H1 (cell line): Measurements from ENCODE around the gene COX5B. TPM values are rescaled to one million over a fixed set of nuclear protein-coding genes. Genes with fewer than 3 reads are reported as not detected.

Experiments
- CTCF ChIA-PET: fragments of 300-600 bp; sonication (Branson Sonifier 250); formaldehyde crosslinking; loops from one replicate; lab custom pipeline; 2021; ENCODE audit not compliant: partially characterized antibody; lab: Charles Lee
- POLR2A ChIA-PET: fragments of 300-600 bp; sonication (Branson Sonifier 250); formaldehyde crosslinking; loops from one replicate; lab custom pipeline; 2021; ENCODE audit warnings: inconsistent platforms; ENCODE audit not compliant: partially characterized antibody; lab: Charles Lee
- DNase-seq, 2 experiments: peaks; one replicate each; pipeline versions ENCODE4 v3.0.0 to v3.0.0-alpha.2; 2010 to 2022; ENCODE audit warnings: low spot score in 2 of 2, low read depth in 1 of 2, mixed read lengths in 1 of 2
- FAIRE-seq: peaks from 2 replicates; lab custom pipeline; 2011; peaks lifted over from hg19 to GRCh38; lab: Jason Lieb, UNC
- H2AFZ ChIP-seq: 2 replicates; pipeline ENCODE4 v1.8.1; 2012; ENCODE audit warnings: low read length, inconsistent platforms
- H2AK5ac ChIP-seq: 2 replicates; pipeline ENCODE4 v1.6.1; 2013; ENCODE audit warnings: low read depth, low read length
- H2BK120ac ChIP-seq: replicated peaks from 2 replicates; pipeline ENCODE3; 2013; ENCODE audit warnings: low read depth, low read length, inconsistent platforms
- H2BK12ac ChIP-seq: 2 replicates; pipeline ENCODE4 v1.6.1; 2013; ENCODE audit warnings: low read depth, low read length
- H2BK15ac ChIP-seq: 2 replicates; pipeline ENCODE4 v1.6.1; 2013; ENCODE audit warnings: low read length
- H2BK20ac ChIP-seq: 2 replicates; pipeline ENCODE4 v1.6.1; 2013; ENCODE audit warnings: low read length
- H2BK5ac ChIP-seq: 2 replicates; pipeline ENCODE4 v1.6.1; 2013; ENCODE audit warnings: low read depth, low read length
- H3K14ac ChIP-seq: 2 replicates; pipeline ENCODE4 v1.6.1; 2013; ENCODE audit warnings: inconsistent platforms; ENCODE audit not compliant: insufficient read length
- H3K18ac ChIP-seq: 2 replicates; pipeline ENCODE4 v1.6.1; 2013; ENCODE audit warnings: low read length; ENCODE audit errors: extremely low read depth
- H3K23ac ChIP-seq: 2 replicates; pipeline ENCODE4 v1.6.1; 2013; ENCODE audit warnings: inconsistent platforms; ENCODE audit not compliant: insufficient read length
- H3K23me2 ChIP-seq: 2 replicates; pipeline ENCODE4 v1.6.1; 2013; ENCODE audit warnings: low read depth, low read length
- H3K27ac ChIP-seq: 2 replicates; pipeline ENCODE4 v1.6.1; 2011; ENCODE audit warnings: low read depth, low read length, inconsistent platforms
- H3K27me3 ChIP-seq, 4 experiments: replicated peaks in 1 of 4; 1 replicate in 1 of 4; 2 replicates in 3 of 4; pipeline versions ENCODE4 v1.6.1 to v1.8.1; 2011 to 2013; ENCODE audit warnings: low read length in 3 of 4, mild to moderate bottlenecking in 3 of 4, inconsistent platforms in 2 of 4, mixed read lengths in 2 of 4, moderate library complexity in 1 of 4; ENCODE audit not compliant: control insufficient read depth in 3 of 4, insufficient read depth in 3 of 4; ENCODE audit errors: extremely low read depth in 1 of 4
- H3K36me3 ChIP-seq, 4 experiments: 2 replicates each; pipeline versions ENCODE4 v1.6.1 to v1.8.1; 2011 to 2013; ENCODE audit warnings: mild to moderate bottlenecking in 4 of 4, low read length in 3 of 4, moderate library complexity in 2 of 4, control low read depth in 1 of 4, inconsistent platforms in 1 of 4; ENCODE audit not compliant: insufficient read depth in 4 of 4, control insufficient read depth in 2 of 4
- H3K4ac ChIP-seq: replicated peaks from 2 replicates; pipeline ENCODE3; 2013; ENCODE audit warnings: low read length, low read depth, mixed read lengths, inconsistent platforms; ENCODE audit not compliant: insufficient read length
- H3K4me1 ChIP-seq, 4 experiments: replicated peaks in 1 of 4; 1 replicate in 1 of 4; 2 replicates in 3 of 4; pipeline versions ENCODE4 v1.6.1 to v1.8.1; 2011 to 2013; ENCODE audit warnings: low read length in 3 of 4, inconsistent platforms in 2 of 4, mixed read lengths in 1 of 4; ENCODE audit not compliant: insufficient read depth in 4 of 4, control insufficient read depth in 3 of 4
- H3K4me2 ChIP-seq, 2 experiments: 2 replicates each; pipeline versions ENCODE4 v1.6.1 to v1.8.1; 2011 to 2013; ENCODE audit warnings: low read depth in 2 of 2, low read length in 2 of 2, control low read depth in 1 of 2, inconsistent platforms in 1 of 2, mild to moderate bottlenecking in 1 of 2; ENCODE audit not compliant: insufficient read depth in 1 of 2
- H3K4me3 ChIP-seq, 4 experiments: fragments of 200-600, 300-600 bp in 1 of 4; sonication (generic), shearing (Covaris generic), sonication (Bioruptor Twin) in 1 of 4; 2 replicates each; pipeline versions ENCODE4 v1.5.1 to v1.8.1; 2011 to 2016; ENCODE audit warnings: low read length in 4 of 4, low read depth in 3 of 4, control low read depth in 2 of 4, inconsistent platforms in 2 of 4, mild to moderate bottlenecking in 2 of 4, mixed read lengths in 1 of 4, moderate library complexity in 1 of 4; ENCODE audit not compliant: insufficient read depth in 2 of 4; ENCODE audit errors: extremely low read depth in 1 of 4
- H3K56ac ChIP-seq: replicated peaks from 2 replicates; pipeline ENCODE3; 2013; ENCODE audit warnings: low read depth, mild to moderate bottlenecking, mixed read lengths, low read length, inconsistent platforms; ENCODE audit not compliant: insufficient read length
- H3K79me1 ChIP-seq: 2 replicates; pipeline ENCODE4 v1.6.1; 2013; ENCODE audit warnings: low read depth, low read length, control low read depth
- H3K79me2 ChIP-seq, 2 experiments: 2 replicates each; pipeline versions ENCODE4 v1.6.1 to v1.8.1; 2012 to 2013; ENCODE audit warnings: low read length in 2 of 2, mild to moderate bottlenecking in 2 of 2, inconsistent platforms in 1 of 2; ENCODE audit not compliant: insufficient read depth in 2 of 2, control insufficient read depth in 1 of 2
- H3K9ac ChIP-seq, 4 experiments: replicated peaks in 1 of 4; 1 replicate in 1 of 4; 2 replicates in 3 of 4; pipeline versions ENCODE4 v1.6.1 to v1.8.1; 2011 to 2013; ENCODE audit warnings: low read depth in 3 of 4, low read length in 3 of 4, control low read depth in 2 of 4, mild to moderate bottlenecking in 2 of 4, moderate library complexity in 2 of 4, inconsistent platforms in 1 of 4; ENCODE audit errors: extremely low read depth in 1 of 4
- H3K9me3 ChIP-seq, 2 experiments: 2 replicates each; pipeline versions ENCODE4 v1.6.1 to v1.8.1; 2012 to 2013; ENCODE audit warnings: mild to moderate bottlenecking in 2 of 2, moderate library complexity in 2 of 2, control low read depth in 1 of 2, inconsistent platforms in 1 of 2, low read depth in 1 of 2, low read length in 1 of 2, mixed read lengths in 1 of 2; ENCODE audit not compliant: insufficient read depth in 2 of 2
- H4K20me1 ChIP-seq, 2 experiments: replicated peaks in 1 of 2; 2 replicates each; pipeline versions ENCODE3 to v1.8.1; 2011 to 2013; ENCODE audit warnings: inconsistent platforms in 2 of 2, low read length in 2 of 2, mild to moderate bottlenecking in 1 of 2; ENCODE audit not compliant: insufficient read depth in 2 of 2, control insufficient read depth in 1 of 2
- H4K5ac ChIP-seq: 2 replicates; pipeline ENCODE4 v1.6.1; 2013; ENCODE audit warnings: low read length, low read depth, mixed read lengths, inconsistent platforms; ENCODE audit not compliant: insufficient read length
- H4K8ac ChIP-seq: 2 replicates; pipeline ENCODE4 v1.8.0; 2013; ENCODE audit warnings: mild to moderate bottlenecking, moderate library complexity, low read length, inconsistent platforms; ENCODE audit not compliant: insufficient read depth; ENCODE audit errors: extremely low read depth
- H4K91ac ChIP-seq: replicated peaks from 2 replicates; pipeline ENCODE3; 2013; ENCODE audit warnings: low read length, mixed read lengths, inconsistent platforms; ENCODE audit not compliant: insufficient read length
- BACH1 ChIP-seq: IDR thresholded peaks from 2 replicates; pipeline ENCODE4 v1.6.1; 2012; ENCODE audit warnings: low read length, improper control_type of control experiment
- CREB1 ChIP-seq: IDR thresholded peaks from 2 replicates; pipeline ENCODE4 v1.6.1; 2012; ENCODE audit warnings: inconsistent platforms
- CTCF ChIP-seq, 3 experiments: IDR thresholded peaks; 1 replicate in 2 of 3; 2 replicates in 1 of 3; pipeline versions ENCODE4 v1.5.1 to v1.6.1; 2011; ENCODE audit warnings: low read length in 3 of 3, mild to moderate bottlenecking in 3 of 3, inconsistent platforms in 2 of 3, low read depth in 1 of 3, moderate library complexity in 1 of 3; ENCODE audit not compliant: insufficient read depth in 1 of 3; ENCODE audit errors: control extremely low read depth in 1 of 3
- E2F6 ChIP-seq: IDR thresholded peaks from 2 replicates; pipeline ENCODE4 v1.6.1; 2012; ENCODE audit warnings: inconsistent platforms
- GTF2F1 ChIP-seq: IDR thresholded peaks from 2 replicates; pipeline ENCODE4 v1.6.1; 2012; ENCODE audit warnings: low read depth, low read length, improper control_type of control experiment, borderline replicate concordance
- RAD21 ChIP-seq, 2 experiments: IDR thresholded peaks in 1 of 2; conservative IDR thresholded peaks in 1 of 2; 2 replicates each; pipeline ENCODE4 v1.6.1; 2011; ENCODE audit warnings: low read depth in 2 of 2, low read length in 2 of 2, improper control_type of control experiment in 1 of 2, inconsistent platforms in 1 of 2, mild to moderate bottlenecking in 1 of 2, moderate library complexity in 1 of 2
- SP2 ChIP-seq: IDR thresholded peaks from 2 replicates; pipeline ENCODE4 v1.6.1; 2012; ENCODE audit warnings: mild to moderate bottlenecking, low read length, inconsistent platforms
- WGBS, 2 experiments: shearing (Covaris generic) in 1 of 2; methylation state at CpG; one replicate each; pipeline versions ENCODE4 v1.1.6 to v1.1.7; 2013 to 2015; ENCODE audit warnings: low lambda C conversion rate in 2 of 2, mixed read lengths in 2 of 2, inconsistent platforms in 1 of 2, low coverage in 1 of 2, missing lambda C conversion rate in 1 of 2; ENCODE audit not compliant: insufficient replicate concordance in 2 of 2, insufficient coverage in 1 of 2, insufficient read length in 1 of 2; ENCODE audit errors: extremely low coverage in 1 of 2, missing lambda C conversion rate in 1 of 2; 5-methylcytosine and 5-hydroxymethylcytosine counted together
- polyA plus RNA-seq, 7 experiments: library from polyadenylated mRNA; depleted of rRNA in 3 of 7; stranded (reverse) in 5 of 7; unstranded in 2 of 7; fragments of >200 nt in 5 of 7; fragments of 200-250 nt in 2 of 7; gene quantifications; 1 replicate in 5 of 7; 2 replicates in 1 of 7; 4 replicates in 1 of 7; pipeline versions ENCODE4 v1.2.1 to v1.2.3, GENCODE V29; 2011 to 2013; ENCODE audit warnings: missing spikeins in 2 of 7, mixed read lengths in 2 of 7
- total RNA-seq: library from RNA; stranded (reverse); fragmentation: NEBNext Ultra II Directional; extraction: Animal tissue kit (Norgen Biotek cat#: 25700); gene quantifications from 2 replicates; pipeline ENCODE4 v1.2.1, GENCODE V29; 2021

The COX5B gene
- total and polyA plus RNA-seq, 2 of the 8 experiments (the other 6 are each of a cell fraction or from before 2014, with no cell fraction given) = 233 to 468 TPM

GRCh38 chr2:97660775-97661389, 15.0 kb downstream of the COX5B start:
- CTCF ChIA-PET = interaction anchor here (0.8 to 8.2 kb wide), 5 partner anchors 9 to 70 kb away, joined by 3 to 132 read pairs (median 25); partner anchors contain the start of gene COX5B
- Histone ChIP-seq H3K27me3 (no peaks in the 10 kb centered on the region), H4K91ac (no peak overlapping the region), H2BK5ac (no peak overlapping the region), H2AFZ (no peak overlapping the region), H3K14ac (no peak overlapping the region), H4K8ac (peak overlapping the region; percentile 1; the same call in 1 of the 2 replicates), H3K27ac (no peak overlapping the region), H2BK120ac (no peak overlapping the region), H3K4me1 (peaks cover 0 to 9% (median 7%) of the 10 kb centered on the region in 4 experiments; a peak in 4 of 7 replicates), H3K9ac (no peak overlapping the region), H3K36me3 (peaks cover 3 to 17% (median 7%) of the 10 kb centered on the region in 4 experiments; a peak in 5 of 8 replicates), H4K5ac (no peak overlapping the region), H2AK5ac (no peak overlapping the region), H3K9me3 (no peaks in the 10 kb centered on the region), H3K56ac (no peak overlapping the region), H2BK12ac (no peak overlapping the region), H2BK20ac (no peak overlapping the region), H4K20me1 (peaks cover 0 to 13% of the 10 kb centered on the region in 2 experiments), H3K79me1 (peaks cover 8% of the 10 kb centered on the region), H3K4ac (no peak overlapping the region), H3K79me2 (peaks cover 0 to 25% of the 10 kb centered on the region in 2 experiments; a peak in 2 of 4 replicates), H3K4me3 (no peak overlapping the region), H3K18ac (no peak overlapping the region), H2BK15ac (no peak overlapping the region), H3K23me2 (peaks cover 7% of the 10 kb centered on the region), H3K4me2 (no peak overlapping the region), H3K23ac (no peak overlapping the region)
- FAIRE-seq (no peak), DNase-seq (no peak)
- 87% methylated on average over 14 of the region's 18 CpGs; no CpG with 5 or more reads in 1 of the 2 experiments for WGBS, 2 experiments
- POLR2A ChIA-PET = interaction anchor here (1.1 to 7.9 kb wide), 3 partner anchors 9 to 16 kb away, joined by 3 to 102 read pairs (median 71); partner anchors contain the start of gene COX5B
- TF ChIP-seq GTF2F1 = no peak
- TF ChIP-seq BACH1 = no peak
- no peak for TF ChIP-seq SP2
- TF ChIP-seq CTCF (IDR thresholded peaks at IDR 0.05; ENCODE audit: control extremely low read depth in 1 of 3, insufficient read depth in 1 of 3, low read depth in 1 of 3, low read length in 3 of 3) = no peak
- no peak for TF ChIP-seq CREB1
- TF ChIP-seq RAD21 (IDR thresholded peaks at IDR 0.05 in 1 of 2, conservative IDR thresholded peaks at IDR 0.05 in 1 of 2; ENCODE audit: low read depth in 2 of 2, low read length in 2 of 2) = no peak
- TF ChIP-seq E2F6 = no peak
